PC-9 (cell line): ENCODE data around the gene RRP15. TPM values are rescaled to one million over a fixed set of nuclear protein-coding genes. Genes with fewer than 3 reads are reported as not detected.
A peak's percentile ranks its signal among the peaks of the same experiment; 100 is the strongest.

Experiments used
- BruUV-seq: library from RNA; stranded (reverse); fragments of 400-500 nt; replicated peaks from 2 replicates; lab custom pipeline; 2021; lab: Mats Ljungman, UMichigan
- CTCF ChIA-PET: fragments of 300-600 bp; sonication (Branson Sonifier 250); formaldehyde crosslinking; loops from one replicate; lab custom pipeline; 2022; ENCODE audit warnings: antibody characterized with exemption; lab: Charles Lee
- POLR2A ChIA-PET: fragments of 300-600 bp; sonication (Branson Sonifier 250); formaldehyde crosslinking; loops from one replicate; lab custom pipeline; 2022; ENCODE audit warnings: antibody characterized with exemption; ENCODE audit not compliant: unreplicated experiment; lab: Charles Lee
- DNase-seq, 2 experiments: peaks; one replicate each; pipeline versions ENCODE4 v3.0.0 to v3.0.0-alpha.2; 2015 to 2022; ENCODE audit warnings: mixed read lengths in 1 of 2
- H2AFZ ChIP-seq: fragments of 200-600 bp; sonication (generic); 2 replicates; pipeline ENCODE4 v1.8.1; 2017; ENCODE audit warnings: antibody characterized with exemption
- H3F3A ChIP-seq: fragments of 200-600 bp; sonication (generic); 2 replicates; pipeline ENCODE4 v1.8.1; 2017; ENCODE audit warnings: antibody characterized with exemption, mild to moderate bottlenecking, low read depth; ENCODE audit not compliant: insufficient read depth
- H3K27ac ChIP-seq: fragments of 200-600 bp; sonication (generic); 2 replicates; pipeline ENCODE4 v1.6.1; 2016; ENCODE audit warnings: mixed run types
- H3K27me3 ChIP-seq: fragments of 200-600 bp; sonication (generic); 2 replicates; pipeline ENCODE4 v1.6.1; 2016; ENCODE audit warnings: low read depth, mixed run types; ENCODE audit not compliant: insufficient read depth
- H3K36me3 ChIP-seq: fragments of 200-600 bp; sonication (generic); 2 replicates; pipeline ENCODE4 v1.6.1; 2016; ENCODE audit warnings: low read depth, mixed run types
- H3K4me1 ChIP-seq: fragments of 200-600 bp; sonication (generic); replicated peaks from 2 replicates; pipeline ENCODE4 v1.6.1; 2016; ENCODE audit warnings: mixed run types; ENCODE audit not compliant: insufficient read depth
- H3K4me2 ChIP-seq: fragments of 200-600 bp; sonication (generic); 2 replicates; pipeline ENCODE4 v1.6.1; 2017; ENCODE audit warnings: mixed run types
- H3K4me3 ChIP-seq: fragments of 200-600 bp; sonication (generic); 2 replicates; pipeline ENCODE4 v1.6.1; 2016; ENCODE audit warnings: mixed run types
- H3K79me2 ChIP-seq: fragments of 200-600 bp; sonication (generic); 2 replicates; pipeline ENCODE4 v1.6.1; 2017; ENCODE audit warnings: low read depth, mixed run types
- H3K9me2 ChIP-seq: fragments of 200-600 bp; sonication (generic); 2 replicates; pipeline ENCODE4 v1.8.1; 2017; ENCODE audit warnings: mild to moderate bottlenecking; ENCODE audit not compliant: insufficient read depth
- H3K9me3 ChIP-seq: fragments of 200-600 bp; sonication (generic); 2 replicates; pipeline ENCODE4 v1.8.1; 2016; ENCODE audit warnings: low read depth; ENCODE audit not compliant: insufficient read depth
- H4K20me1 ChIP-seq: fragments of 200-600 bp; sonication (generic); 2 replicates; pipeline ENCODE4 v1.8.1; 2017; ENCODE audit not compliant: insufficient read depth
- CTCF ChIP-seq: fragments of 200-600 bp; sonication (generic); conservative IDR thresholded peaks from 2 replicates; pipeline ENCODE4 v1.6.1; 2017; ENCODE audit warnings: mixed run types, antibody characterized with exemption, mild to moderate bottlenecking, moderate library complexity
- EZH2 ChIP-seq: fragments of 200-600 bp; sonication (generic); IDR thresholded peaks from 2 replicates; pipeline ENCODE4 v1.8.0; 2017; ENCODE audit warnings: antibody characterized with exemption, low read depth
- intact Hi-C: fragments of 100-400 bp; cut with micrococcal nuclease; formaldehyde crosslinking; loops from one replicate; pipeline ENCODE4 v1.10.0; 2022; ENCODE audit not compliant: unreplicated experiment
- total RNA-seq: library from RNA; stranded (reverse); gene quantifications from 2 replicates; pipeline ENCODE4 v1.2.3, GENCODE V29; 2021

The RRP15 gene
- total RNA-seq, 1 experiment from 2014 or later = 24.9 TPM

- ChIA-PET POLR2A (interaction anchor here (0.5 to 1.1 kb wide), 5 partner anchors 133 to 530 kb away, joined by 4 to 16 read pairs (median 6); no protein-coding TSS in a partner anchor), CTCF (interaction anchor here (0.6 kb wide), 1 partner anchor 1221 kb away, joined by 5 read pairs; no protein-coding TSS in a partner anchor)
- Histone ChIP-seq H4K20me1 (no peaks in the 10 kb centered on the region), H3K4me2 (peak overlapping the region; percentile 91), H3K9me3 (no peaks in the 10 kb centered on the region), H3K9me2 (no peaks in the 10 kb centered on the region), H2AFZ (peak overlapping the region; percentile 82), H3K27me3 (no peaks in the 10 kb centered on the region), H3K27ac (peak overlapping the region; percentile 85), H3K4me1 (peaks cover 48% of the 10 kb centered on the region), H3F3A (peaks cover 28% of the 10 kb centered on the region), H3K4me3 (peak overlapping the region; percentile 98), H3K36me3 (peaks cover 5% of the 10 kb centered on the region; the same call in 1 of the 2 replicates), H3K79me2 (peaks cover 77% of the 10 kb centered on the region)
- peak in 1 of 2 experiments; percentile 33 for DNase-seq
- BruUV-seq = no TSS peak
- intact Hi-C loops = loop anchor here (5.0 kb wide), 1 partner anchor 826 kb away; the partner anchor contains the start of gene LYPLAL1
- TF ChIP-seq EZH2 (no peak), CTCF (no peak)
Observed at GRCh38 chr1:218346391-218347204, 61.5 kb downstream of the RRP15 start.

DNA sequence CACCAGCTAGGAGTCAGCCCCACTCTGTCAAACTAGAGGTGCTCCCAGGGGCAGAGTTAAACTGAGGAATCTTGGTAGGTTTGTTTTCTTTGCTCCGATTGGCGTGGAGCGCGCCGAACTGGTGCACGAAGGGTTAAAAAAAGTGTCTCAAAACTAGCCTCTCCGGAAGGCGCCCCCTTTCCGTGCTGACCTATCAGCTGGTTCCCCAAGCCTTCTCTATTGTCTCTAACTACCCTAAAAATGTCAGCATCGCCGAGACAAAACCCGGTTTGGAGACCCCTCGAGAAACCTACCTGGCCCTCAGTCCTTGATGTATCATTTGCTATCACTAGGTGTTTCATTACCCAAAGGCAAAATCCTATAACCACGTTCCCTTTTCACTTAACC lies 62.2 kb downstream of the RRP15 start:
- H3K4me1 ChIP-seq = peaks cover 48% of the 10 kb centered on the region
- H3K4me2 ChIP-seq = peak overlapping the region; percentile 91
- H3K36me3 ChIP-seq = peaks cover 5% of the 10 kb centered on the region; the same call in 1 of the 2 replicates
- BruUV-seq = TSS peak; percentile 4
- no peaks in the 10 kb centered on the region for H3K9me2 ChIP-seq
- peaks cover 28% of the 10 kb centered on the region for H3F3A ChIP-seq
- H3K9me3 ChIP-seq = no peaks in the 10 kb centered on the region
- CTCF ChIA-PET = no interaction called here
- H3K27ac ChIP-seq = peak overlapping the region; percentile 85
- POLR2A ChIA-PET = interaction anchor here (0.5 to 0.7 kb wide), 2 partner anchors 129 to 150 kb away, joined by 5 to 8 read pairs; no protein-coding TSS in a partner anchor
- H4K20me1 ChIP-seq = no peaks in the 10 kb centered on the region
- H3K79me2 ChIP-seq = peaks cover 84% of the 10 kb centered on the region
- peak overlapping the region; percentile 98 for H3K4me3 ChIP-seq
- peak overlapping the region; percentile 82 for H2AFZ ChIP-seq
- TF ChIP-seq EZH2 (no peak), CTCF (no peak)
- intact Hi-C loops = loop anchor here (5.0 kb wide), 1 partner anchor 825 kb away; the partner anchor contains the start of gene LYPLAL1
- no peaks in the 10 kb centered on the region for H3K27me3 ChIP-seq
- DNase-seq = peak in 1 of 2 experiments; percentile 34

DNA sequence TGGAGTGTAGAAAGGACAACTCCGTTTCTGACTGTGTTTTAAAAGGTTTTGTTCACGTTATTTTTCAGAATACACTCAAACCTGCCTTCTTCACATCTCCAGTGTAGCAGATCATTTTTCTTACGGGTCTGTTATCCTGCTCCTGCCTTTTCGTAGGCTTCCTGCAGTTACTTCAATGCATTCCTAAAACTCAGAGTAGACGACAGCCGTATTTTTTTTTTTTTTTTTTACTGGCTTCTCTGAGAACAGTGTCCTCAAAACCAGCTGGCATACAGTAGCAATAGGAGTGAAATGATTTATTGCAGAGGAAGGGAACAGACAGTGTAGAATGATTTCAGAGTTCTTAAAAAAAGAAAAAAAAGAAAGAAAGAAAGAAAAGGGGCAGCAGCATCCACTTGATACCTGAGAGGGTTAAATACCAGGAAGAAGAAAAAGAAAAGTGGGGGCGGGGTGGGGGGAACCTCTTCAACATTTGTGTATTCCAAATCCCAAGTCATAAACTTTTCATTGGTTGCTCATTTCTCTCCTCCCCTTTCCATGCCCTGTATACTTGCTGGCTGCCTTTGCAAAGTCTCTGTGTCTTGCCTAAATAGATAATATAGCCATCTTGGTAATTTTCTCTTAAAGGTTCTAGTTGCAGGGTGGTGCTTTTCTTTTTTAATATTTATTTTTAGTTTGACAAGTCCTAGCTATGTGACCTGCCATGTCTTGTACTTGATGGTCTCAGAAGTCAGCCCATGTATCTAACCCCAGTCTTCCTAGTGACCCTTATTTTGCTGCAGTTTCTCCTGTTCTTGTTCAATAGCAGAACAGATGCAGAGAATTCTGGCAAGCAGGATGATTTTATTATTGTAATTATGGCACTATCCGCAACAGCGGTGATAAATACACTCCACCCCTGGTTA lies 62.9 kb downstream of the RRP15 start:
- intact Hi-C loops = loop anchor here (1.0 to 5.0 kb wide), 3 partner anchors 29 to 824 kb away; partner anchors contain the start of gene LYPLAL1
- BruUV-seq = no TSS peak
- Histone ChIP-seq H3K36me3 (peaks cover 9% of the 10 kb centered on the region; the same call in 1 of the 2 replicates), H3K27me3 (no peaks in the 10 kb centered on the region), H4K20me1 (no peaks in the 10 kb centered on the region), H2AFZ (peak overlapping the region; percentile 82), H3F3A (peaks cover 28% of the 10 kb centered on the region), H3K9me2 (no peaks in the 10 kb centered on the region), H3K4me3 (peak overlapping the region; percentile 98), H3K9me3 (no peaks in the 10 kb centered on the region), H3K4me1 (peaks cover 48% of the 10 kb centered on the region), H3K4me2 (peak overlapping the region; percentile 91), H3K79me2 (peaks cover 89% of the 10 kb centered on the region), H3K27ac (peak overlapping the region; percentile 85)
- POLR2A ChIA-PET = interaction anchor here (0.6 to 1.7 kb wide), 8 partner anchors 29 to 977 kb away, joined by 4 to 21 read pairs (median 6); no protein-coding TSS in a partner anchor
- CTCF ChIA-PET = no interaction called here
- TF ChIP-seq CTCF = no peak
- no peak for TF ChIP-seq EZH2
- DNase-seq = peak; percentile 45 to 73
